HG03039 (cell line): Measurements from ENCODE around the gene ADGRG1.

ENCODE experiments used
- ATAC-seq: cut with Tn5 transposase; IDR thresholded peaks from one replicate; pipeline ENCODE4 v1.9.1; 2021; ENCODE audit warnings: mild to moderate bottlenecking, moderate library complexity; ENCODE audit not compliant: unreplicated experiment

Gene ADGRG1

DNA sequence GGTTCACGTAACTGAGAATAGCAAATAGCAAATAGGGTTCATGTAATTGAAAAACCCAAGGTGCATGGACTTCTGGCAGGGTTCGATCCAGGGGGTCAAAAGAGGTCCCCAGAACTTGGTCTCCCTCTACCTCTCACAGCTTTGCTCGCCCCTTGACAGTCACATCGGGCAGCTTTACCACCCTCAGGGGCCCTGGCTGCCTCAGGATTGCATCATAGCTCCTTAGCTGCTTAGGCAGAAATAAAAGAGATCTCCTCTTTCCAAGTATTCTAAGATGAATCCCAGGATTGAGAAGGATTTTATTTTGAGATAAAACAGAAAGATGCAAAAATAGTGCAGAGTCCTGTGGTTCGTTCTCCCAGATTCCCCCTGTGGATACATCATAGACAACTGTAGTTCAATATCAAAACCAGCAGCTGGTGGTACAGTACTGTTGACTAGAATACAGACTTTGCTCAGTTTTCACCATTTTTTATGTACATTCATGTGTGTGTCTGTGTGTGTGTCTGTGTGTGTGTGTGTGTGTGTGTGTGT is 52.5 kb downstream of the ADGRG1 start:
- ATAC-seq: no peak

DNA sequence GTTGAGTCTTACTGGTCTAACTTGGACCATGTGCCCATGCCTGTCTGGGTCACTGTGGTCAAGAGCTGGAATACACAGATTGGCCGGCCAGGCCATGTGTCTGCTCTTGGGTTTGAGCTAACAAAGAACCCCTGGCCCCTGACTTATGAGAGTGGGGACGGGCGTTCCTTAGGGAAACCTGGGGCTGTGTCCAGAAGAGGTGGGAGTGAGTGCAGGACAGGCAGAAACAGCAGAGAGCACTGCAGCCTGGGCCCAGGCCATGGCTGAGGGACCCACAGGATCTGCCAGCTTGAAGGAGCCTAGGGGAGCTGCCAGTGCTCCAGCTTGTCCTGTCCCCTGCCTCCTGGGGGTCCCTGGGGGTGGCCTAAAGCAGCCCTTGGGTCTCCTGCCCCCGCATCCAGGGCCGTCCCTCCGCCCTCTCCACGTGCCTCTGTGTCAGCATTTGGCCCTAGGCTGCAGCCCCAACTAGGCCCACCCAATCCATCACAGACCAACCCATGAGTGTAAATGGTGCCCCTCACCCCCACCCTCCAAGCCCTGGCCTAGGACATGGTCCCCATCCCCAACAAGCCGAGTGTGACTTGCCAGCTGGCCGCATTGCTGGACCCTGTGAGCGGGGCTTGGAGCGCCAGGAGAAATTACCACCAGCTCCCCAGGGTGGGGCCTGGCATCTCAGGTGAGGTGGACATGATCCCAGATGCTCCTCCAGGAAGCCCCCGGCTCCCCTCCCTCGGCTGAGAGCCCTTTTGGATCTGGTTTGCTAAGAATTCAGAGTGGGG is 53.7 kb downstream of the ADGRG1 start:
- ATAC-seq: no peak

DNA sequence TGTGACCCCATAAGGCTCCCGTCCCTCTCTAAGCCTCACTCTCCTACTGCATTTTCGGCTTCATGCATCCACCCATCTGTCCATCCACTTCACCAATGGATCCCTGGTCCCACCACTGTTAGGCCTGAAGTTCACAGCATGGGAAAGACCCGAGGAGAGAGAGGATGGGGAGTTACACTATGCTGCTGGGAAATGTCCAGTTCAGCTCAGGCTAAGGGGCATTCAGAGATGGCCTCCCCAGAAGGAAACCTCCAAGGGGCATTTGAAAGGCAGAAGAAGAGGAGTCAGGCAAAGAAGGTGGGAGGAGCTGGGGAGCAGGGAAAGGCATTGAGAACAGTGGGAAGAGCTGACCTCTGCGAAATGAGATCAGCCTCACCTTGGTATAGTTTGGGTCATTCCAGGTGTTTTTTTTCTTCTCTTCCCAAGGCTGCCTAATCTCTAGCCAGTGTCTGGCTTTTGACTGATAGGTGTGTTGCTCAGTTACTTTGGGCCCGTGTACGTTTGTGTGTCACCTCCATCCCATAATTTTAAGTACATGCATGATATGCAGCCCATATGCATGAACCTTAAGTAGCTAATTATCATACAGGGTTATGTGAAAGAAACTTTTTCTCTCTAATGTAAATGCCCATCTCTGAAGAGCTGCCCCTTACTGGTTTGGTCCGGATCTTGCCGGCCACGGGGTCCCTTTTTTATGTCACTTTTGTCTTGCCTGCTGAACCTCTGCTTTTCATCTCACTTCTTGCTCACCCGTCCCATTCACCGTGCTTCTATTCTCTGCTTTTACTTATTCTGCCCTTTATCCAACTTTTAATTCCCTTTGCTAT is 54.6 kb downstream of the ADGRG1 start:
- no peak for ATAC-seq

DNA sequence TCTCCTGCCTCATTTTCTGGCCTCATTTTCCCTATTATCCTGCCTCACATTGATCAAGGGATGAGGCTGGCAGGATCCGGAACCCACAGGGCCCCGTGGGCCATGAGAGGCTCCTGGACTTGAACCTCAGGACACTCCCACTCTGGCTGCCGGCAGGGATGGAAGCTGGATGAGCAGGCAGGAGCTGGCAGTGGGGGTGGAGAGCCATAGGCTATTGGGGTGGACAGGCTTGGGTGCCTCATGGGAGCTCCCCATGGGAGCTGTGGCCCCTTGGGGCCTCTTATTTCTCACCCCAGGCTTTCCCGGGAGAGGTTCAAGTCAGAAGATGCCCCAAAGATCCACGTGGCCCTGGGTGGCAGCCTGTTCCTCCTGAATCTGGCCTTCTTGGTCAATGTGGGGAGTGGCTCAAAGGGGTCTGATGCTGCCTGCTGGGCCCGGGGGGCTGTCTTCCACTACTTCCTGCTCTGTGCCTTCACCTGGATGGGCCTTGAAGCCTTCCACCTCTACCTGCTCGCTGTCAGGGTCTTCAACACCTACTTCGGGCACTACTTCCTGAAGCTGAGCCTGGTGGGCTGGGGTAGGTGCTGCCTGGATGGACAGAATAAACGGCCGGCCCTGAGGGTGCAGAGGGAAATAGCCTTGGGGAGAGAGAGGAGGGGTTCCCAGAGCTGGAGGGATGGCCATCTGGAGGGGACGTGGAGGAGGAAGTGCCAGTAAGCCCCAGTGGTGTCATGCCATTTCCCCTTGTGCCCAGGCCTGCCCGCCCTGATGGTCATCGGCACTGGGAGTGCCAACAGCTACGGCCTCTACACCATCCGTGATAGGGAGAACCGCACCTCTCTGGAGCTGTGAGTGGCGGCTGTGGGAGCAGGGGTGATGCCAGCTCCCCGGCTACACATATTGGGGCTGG is 55.5 kb downstream of the ADGRG1 start:
- no peak for ATAC-seq

DNA sequence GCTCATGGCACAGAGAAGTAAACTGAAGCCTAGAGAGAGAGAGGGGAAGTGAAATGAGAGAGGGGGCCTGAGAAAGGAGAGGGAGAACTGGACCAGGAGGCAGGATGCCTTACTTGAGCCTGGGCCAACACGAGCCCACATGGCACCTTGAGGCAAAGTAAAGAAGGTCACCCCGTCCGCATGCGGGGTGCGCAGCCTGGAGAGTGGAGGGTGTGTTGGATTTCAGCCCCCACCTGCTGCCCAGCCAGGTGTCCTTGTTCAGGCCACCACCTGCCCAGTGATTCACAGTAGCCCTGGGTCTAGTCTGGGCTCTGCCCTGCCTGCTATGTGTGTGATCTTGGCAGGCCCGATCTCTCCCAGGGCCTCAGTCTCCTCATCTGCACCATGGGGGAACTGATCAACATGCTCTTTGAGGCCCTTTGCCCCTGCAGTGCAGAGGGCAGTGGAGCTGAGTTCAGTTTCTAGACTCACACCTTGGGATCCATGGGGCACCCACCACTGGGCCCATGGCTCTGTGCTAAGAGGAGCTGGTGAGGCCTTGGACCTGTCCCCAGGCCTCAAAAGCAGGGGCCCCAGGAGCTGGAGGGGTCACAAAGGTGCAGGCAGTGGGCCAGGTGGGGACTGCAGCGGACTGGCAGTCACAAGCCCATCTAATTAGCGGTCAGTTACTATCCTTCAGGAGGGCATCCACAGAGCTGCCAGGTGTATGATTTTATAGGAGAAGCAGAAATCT is 56.4 kb downstream of the ADGRG1 start:
- no peak for ATAC-seq

DNA sequence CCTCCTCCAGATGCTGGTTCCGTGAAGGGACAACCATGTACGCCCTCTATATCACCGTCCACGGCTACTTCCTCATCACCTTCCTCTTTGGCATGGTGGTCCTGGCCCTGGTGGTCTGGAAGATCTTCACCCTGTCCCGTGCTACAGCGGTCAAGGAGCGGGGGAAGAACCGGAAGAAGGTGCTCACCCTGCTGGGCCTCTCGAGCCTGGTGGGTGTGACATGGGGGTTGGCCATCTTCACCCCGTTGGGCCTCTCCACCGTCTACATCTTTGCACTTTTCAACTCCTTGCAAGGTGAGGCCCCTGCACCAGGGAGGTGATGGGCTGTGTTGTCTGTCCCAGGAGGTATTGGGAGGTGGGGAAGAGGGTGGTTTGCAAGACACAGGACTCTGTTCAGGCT is 57.2 kb downstream of the ADGRG1 start:
- ATAC-seq: no peak

DNA sequence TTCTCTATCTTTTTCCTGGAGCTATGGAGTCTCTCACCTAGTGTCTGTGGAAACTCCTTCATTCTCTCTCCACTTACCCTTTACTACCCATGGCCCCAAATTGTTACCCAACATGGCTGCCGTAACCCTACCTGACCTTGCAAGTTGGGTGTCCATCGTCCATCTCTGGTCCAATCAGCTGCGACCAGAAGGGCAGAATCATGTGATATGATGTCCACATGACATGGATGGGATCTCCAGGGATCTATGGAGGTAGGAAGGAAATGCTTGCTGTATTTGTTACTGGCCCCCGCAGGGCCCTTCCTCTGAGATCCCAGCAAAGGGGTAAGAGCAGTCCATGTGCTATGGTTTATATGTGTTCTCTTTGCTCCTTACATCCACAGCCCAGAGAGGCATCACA is 58.1 kb downstream of the ADGRG1 start:
- no peak for ATAC-seq

DNA sequence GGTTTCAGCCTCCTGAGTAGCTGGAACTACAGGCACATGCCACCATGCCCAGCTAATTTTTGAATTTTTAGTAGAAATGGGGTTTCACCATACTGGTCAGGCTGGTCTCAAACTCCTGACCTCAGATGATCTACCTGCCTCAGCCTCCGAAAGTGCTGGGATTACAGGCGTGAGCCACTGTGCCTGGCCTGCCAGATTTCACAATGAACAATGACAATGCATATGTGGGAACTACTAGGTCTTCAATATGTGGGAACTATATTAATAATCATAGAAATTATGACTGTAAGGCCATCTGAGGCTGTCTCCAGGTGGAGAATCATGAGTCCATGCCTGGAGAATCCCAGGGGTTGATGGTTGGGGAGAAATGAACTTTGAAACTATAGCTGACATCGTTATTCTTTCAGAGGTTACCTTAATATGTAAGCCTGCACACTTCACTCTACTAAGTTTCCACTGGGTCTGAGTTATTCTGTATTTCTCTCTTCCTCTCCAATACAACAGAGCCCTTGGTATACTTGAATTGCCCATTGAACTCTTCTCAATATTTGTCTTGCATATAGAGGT is 59.0 kb downstream of the ADGRG1 start:
- ATAC-seq: no peak

DNA sequence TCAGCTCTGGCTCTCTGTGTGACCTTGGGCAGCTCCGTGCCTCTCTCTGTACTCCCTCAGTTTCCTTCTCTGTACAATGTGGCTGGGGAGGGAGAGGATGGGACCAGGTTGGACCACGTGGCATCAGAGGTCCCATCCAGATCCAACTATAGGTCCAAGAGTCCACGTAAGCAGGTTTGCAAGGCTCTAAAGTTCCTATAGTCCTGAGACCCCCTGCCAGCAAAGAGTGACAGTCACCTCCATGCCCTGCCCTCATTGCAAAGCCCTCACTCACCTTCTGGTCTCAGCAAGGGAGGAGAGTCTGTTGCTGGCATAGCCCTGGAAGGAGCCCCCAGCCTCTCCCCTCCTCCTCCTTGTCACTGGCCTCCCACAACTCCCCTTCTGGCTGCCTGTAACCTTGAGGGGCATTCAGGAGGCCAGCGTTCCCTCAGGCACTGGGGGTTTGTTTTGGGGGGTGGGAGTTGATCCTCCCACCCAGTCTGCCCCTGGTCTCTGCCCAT is 60.1 kb downstream of the ADGRG1 start:
- ATAC-seq: no peak

DNA sequence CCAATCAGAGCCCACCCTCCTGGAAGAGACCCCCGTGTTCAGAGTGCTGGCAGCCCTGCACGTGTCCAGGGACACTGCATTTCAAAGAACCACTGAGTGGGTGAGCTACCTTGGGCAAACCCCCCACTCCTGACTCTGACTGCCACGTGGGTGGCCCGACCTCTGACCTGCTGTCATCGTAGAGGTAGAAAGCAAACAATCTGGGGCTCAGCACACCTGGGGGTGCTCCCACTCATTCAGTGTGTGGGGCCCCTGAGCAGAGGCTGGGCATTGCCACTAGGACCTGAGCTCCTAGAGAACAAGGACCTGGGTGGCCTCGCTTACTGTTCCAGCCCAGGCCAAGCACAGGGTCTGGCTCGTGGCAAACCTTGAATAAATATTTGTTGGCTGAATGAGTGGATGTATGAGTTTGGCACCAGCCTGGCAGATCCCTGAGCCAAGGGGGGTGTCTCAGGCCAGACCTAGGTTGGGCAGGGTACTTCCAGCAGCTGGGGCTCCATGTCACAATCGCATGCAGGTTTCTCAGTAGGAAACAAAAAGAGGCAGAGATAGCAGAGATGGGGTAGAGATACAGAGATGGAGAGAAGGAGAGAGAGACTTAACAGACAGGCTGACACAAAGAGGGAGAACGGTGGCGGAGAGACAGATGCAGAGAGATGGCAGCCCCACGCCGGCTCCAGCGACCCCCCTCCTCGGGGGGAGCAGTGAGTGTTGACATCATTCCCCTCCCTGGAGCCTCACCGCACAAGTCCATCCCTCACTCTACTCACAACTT is 60.7 kb downstream of the ADGRG1 start:
- no peak for ATAC-seq

DNA sequence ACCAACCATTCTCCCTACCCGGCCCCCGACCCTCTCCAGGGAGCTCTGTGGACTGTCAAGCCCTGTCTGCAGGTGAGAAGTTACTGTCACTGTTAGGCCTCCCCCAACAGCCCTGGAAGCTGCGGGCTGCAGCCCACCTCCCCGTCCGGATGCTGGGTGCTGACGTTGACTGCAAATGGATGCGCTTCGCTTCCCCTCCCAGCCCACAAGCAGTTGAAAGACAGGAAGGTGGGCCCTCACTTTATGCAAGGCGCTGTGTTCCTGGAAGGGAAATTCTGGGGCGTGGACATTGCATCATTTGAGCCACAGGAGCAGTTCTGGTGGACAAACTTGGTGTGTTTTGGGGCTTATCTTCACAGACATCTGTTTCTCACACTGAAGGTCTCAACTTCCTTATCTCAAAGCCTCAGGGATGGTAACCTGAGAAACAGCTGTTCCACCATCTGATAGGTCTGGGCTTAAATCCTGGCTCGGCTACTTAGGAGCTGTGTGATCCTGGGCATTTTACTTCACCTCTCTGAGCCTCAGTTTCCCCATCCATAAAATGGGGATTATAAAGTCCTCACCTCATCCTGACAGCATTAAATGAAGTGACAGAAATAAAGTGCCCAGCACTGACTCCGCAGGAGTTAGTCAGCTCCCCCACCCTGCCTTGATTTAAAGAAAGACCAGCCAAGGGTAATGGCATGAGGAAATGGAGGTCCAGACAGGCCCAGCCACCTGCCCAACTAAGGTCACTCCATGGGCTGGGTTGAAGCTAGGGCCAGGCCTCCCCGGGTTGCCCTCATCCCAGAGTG is 61.5 kb downstream of the ADGRG1 start:
- ATAC-seq: no peak

DNA sequence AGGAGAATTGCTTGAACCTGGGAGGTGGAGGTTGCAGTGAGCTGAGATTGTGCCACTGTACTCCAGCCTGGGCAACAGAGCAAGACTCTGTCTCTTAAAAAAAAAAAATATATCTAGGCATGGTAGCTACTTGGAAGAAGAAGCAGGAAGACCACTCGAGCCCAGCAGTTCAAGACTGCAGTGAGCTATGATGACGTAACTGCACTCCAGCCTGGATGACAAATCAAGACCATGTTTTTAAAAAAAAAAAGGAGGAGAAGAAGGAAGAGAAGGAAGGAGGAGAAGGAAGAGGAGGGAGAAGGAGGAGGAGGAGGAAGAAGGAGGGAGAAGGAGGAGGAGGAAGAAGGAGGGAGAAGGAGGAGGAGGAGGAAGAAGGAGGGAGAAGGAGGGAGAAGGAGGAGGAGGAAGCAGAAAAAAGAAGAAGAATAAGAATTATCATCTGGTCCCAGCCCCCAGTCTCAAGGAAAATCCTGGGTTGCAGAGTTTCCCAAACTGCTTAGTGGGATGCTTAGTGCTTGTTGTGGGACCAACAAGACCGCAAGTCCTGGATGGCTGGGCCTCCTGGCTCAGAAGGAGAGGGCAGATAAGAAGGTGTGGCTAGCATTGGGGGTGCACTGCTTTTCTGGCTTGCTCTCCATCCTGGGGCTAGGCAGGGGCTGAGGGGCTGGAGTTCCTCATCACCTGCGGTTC is 62.5 kb downstream of the ADGRG1 start:
- ATAC-seq: no peak

DNA sequence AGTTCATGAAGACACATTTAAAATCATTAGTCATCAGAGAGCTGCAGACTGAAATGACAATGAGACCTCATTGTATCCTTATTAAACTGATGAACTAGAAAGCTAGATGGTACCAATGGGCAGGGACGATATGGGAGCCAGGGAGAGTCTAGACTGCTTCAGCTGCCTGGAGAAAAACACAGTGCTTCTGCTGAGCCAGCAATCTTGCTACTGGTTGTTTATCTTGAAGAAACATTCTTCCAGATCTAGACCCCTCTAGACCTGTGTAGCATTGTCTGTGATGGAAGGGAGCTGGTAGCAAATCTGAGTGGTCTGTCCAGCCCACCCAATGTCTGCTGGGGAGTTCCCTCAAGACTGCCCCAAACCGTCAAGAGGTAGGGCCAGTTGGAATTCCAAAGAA is 64.2 kb downstream of the ADGRG1 start:
- ATAC-seq: no peak

DNA sequence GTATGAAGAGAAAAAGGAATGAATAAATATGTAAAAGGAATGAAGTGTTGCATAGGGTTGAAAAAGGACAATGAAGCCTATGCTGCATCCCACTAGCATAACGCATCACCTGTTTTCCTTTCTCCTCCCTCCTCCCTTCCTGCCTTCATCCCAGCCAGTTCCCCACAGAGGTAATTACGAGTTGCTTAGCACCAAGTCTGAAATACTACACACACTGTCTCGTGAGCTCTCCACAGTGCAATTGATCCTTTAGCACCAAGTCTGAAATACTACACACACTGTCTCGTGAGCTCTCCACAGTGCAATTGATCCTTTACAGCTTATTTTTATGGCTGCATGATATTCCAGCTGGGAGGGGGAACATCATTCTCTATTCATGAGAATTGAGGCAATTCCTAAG is 65.1 kb downstream of the ADGRG1 start:
- ATAC-seq: no peak

DNA sequence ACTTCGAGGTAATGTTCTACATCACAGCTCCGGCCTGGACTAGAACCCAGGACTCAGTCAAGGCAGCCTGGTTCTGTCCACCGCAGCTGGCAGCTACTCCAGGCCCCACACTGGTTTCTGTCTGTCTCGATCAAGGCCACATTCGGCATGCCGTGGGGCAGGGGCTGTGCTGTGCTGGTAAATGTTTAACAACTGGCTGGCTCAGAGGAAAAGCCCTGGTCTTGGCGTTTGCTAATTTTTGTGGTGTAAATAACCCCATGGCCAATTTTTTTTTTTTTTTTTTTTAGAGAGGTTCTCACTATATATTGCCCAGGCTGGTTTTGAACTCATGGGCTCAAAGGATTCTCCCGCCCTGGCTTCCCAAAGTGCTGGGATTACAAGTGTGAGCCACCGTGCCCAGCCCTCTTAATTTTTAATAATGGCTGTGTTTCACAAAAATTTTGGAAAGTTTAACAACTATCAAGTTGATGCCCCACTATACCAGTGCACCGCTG is 65.8 kb downstream of the ADGRG1 start:
- no peak for ATAC-seq

DNA sequence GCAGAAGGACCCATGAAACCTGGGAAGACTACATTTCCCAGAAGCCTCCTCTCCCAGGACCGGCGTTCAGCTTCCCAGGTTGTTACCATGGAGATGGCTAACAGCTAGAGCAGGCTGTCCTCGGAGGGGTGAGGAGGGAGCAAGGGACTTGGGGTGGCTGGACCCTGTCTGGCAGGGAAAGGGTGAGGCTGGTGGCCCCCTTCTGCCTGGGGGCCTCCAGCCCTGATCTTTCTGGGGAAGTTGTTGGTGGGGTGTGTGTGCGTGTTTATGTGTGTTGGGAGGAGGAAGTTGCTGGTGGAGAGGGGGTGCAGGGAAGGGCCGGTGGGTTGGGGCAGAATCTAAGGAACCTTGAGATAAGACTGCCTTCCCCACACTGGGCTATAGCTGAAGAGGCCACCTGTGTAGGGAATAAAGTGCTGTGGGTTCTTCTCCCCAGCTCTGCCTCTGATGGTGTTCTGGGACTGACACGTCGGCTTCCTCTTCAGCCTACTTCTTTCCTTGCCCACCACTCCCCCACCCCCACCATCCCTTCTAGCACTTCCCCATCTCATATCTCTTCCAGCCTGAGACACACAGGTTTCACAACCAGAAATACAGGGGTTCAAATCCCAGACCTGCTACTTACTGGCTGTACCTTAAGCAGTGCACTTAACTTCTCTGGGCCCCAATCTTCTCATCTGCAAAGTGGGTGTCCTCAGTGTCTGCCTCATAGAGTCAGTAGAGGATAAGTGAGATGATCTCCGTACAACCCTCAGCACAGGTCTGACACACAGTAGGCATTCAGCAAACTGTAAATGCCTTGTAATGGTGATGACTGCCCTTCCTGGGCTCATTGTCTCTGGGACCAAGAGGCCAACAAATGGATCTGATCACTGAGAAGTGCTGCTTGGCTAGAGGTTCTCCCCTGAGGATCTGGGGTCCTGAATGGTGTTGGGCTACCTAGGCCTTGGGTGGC is 66.6 kb downstream of the ADGRG1 start, which contains the start of gene DRC7:
Gene DRC7 (plus strand): TSS at position 82 of the 955 bp plus-strand sequence. CDS start 3,144 bp downstream, outside the sequence.
- no peak for ATAC-seq
